Sigmoid colon (tissue), 3 donors: Measurements from ENCODE around the gene PLEKHG4B.

Experiments used
- CTCF ChIP-seq, 4 experiments: fragments of 450-650 bp in 3 of 4; fragments of 200-600 bp in 1 of 4; IDR thresholded peaks; one replicate each; pipeline ENCODE4 v1.5.1; 2016 to 2019; ENCODE audit warnings: antibody characterized with exemption in 4 of 4, mild to moderate bottlenecking in 3 of 4, moderate library complexity in 2 of 4
- POLR2A ChIP-seq, 2 donors: fragments of 450-650 bp; IDR thresholded peaks; one replicate each; pipeline ENCODE4 v1.6.1; 2016; ENCODE audit warnings: antibody characterized with exemption in 2 of 2, mild to moderate bottlenecking in 2 of 2, moderate library complexity in 2 of 2

GRCh38 chr5:164244-164643 lies 72.3 kb downstream of the PLEKHG4B start:
- TF ChIP-seq CTCF (IDR thresholded peaks at IDR 0.05) (no peak), POLR2A (IDR thresholded peaks at IDR 0.05) (no peak)
